Endothelial cell of umbilical vein (primary cell): Measurements from ENCODE around the gene ZNF223.

ENCODE experiments used
- CTCF ChIP-seq, 2 donors: IDR thresholded peaks; 1 replicate in 1 of 2; 2 replicates in 1 of 2; pipeline ENCODE4 v1.5.1; 2011; ENCODE audit warnings: low read length in 2 of 2, mild to moderate bottlenecking in 2 of 2, moderate library complexity in 2 of 2, control low read depth in 1 of 2, inconsistent platforms in 1 of 2, low read depth in 1 of 2; ENCODE audit not compliant: insufficient read depth in 1 of 2; ENCODE audit errors: extremely low read depth in 1 of 2
- EZH2 ChIP-seq: IDR thresholded peaks from 2 replicates; pipeline ENCODE4 v1.6.1; 2012; ENCODE audit warnings: borderline replicate concordance, low read depth, mild to moderate bottlenecking, moderate library complexity, low read length, inconsistent platforms; ENCODE audit not compliant: severe bottlenecking
- GATA2 ChIP-seq: IDR thresholded peaks from 2 replicates; pipeline ENCODE4 v1.7.0; 2011; ENCODE audit warnings: low read depth, mild to moderate bottlenecking, moderate library complexity, mixed read lengths, low read length; ENCODE audit not compliant: insufficient read length, insufficient read depth
- JUN ChIP-seq: IDR thresholded peaks from 2 replicates; pipeline ENCODE4 v1.6.1; 2011; ENCODE audit warnings: borderline replicate concordance, low read depth; ENCODE audit not compliant: insufficient read length, insufficient read depth
- POLR2A ChIP-seq: IDR thresholded peaks from 2 replicates; pipeline ENCODE4 v1.6.1; 2012; ENCODE audit warnings: low read depth, mild to moderate bottlenecking, control low read depth, low read length
- POLR2AphosphoS5 ChIP-seq: IDR thresholded peaks from 2 replicates; pipeline ENCODE4 v1.6.1; 2012; ENCODE audit warnings: low read depth, mild to moderate bottlenecking, control low read depth, low read length, moderate library complexity; ENCODE audit not compliant: insufficient read depth

GRCh38 chr19:44025217-44025936, 26.5 kb upstream of the ZNF223 start, which contains the start of gene ZNF222:
- TF ChIP-seq CTCF (IDR thresholded peaks at IDR 0.05; ENCODE audit: extremely low read depth in 1 of 2, insufficient read depth in 1 of 2, low read depth in 1 of 2, low read length in 2 of 2) (no peak), EZH2 (no peak), JUN (no peak), POLR2AphosphoS5 (no peak), POLR2A (peak; percentile 61), GATA2 (no peak)
